ENCODE measurements around the gene KPTN. TPM values are rescaled to one million over a fixed set of nuclear protein-coding genes. Genes with fewer than 3 reads are reported as not detected.

Gene KPTN
- total and polyA plus RNA-seq, 2 of the 8 experiments (the other 6 are each of a cell fraction or from before 2014, with no cell fraction given) = 23.6 to 31.3 TPM

- no peak overlapping the region for H4K5ac ChIP-seq (ENCODE audit: insufficient read length, low read depth, low read length)
- H4K91ac ChIP-seq (replicated peaks; ENCODE audit: insufficient read length, low read length) = no peak overlapping the region
- H3K4me1 ChIP-seq (replicated peaks in 1 of 4; ENCODE audit: control insufficient read depth in 3 of 4, insufficient read depth in 4 of 4, low read length in 3 of 4) = peaks cover 0 to 8% (median 2%) of the 10 kb centered on the region in 4 experiments; a peak in 5 of 7 replicates
- no peak overlapping the region for H2BK15ac ChIP-seq (ENCODE audit: low read length)
- DNase-seq (ENCODE audit: low read depth in 1 of 2, low spot score in 2 of 2) (no peak), FAIRE-seq (no peak)
- H3K27me3 ChIP-seq (replicated peaks in 1 of 4; ENCODE audit: control insufficient read depth in 3 of 4, extremely low read depth in 1 of 4, insufficient read depth in 3 of 4, low read length in 3 of 4) = no peaks in the 10 kb centered on the region
- H2BK20ac ChIP-seq (ENCODE audit: low read length) = no peak overlapping the region
- no peak overlapping the region for H2BK5ac ChIP-seq (ENCODE audit: low read depth, low read length)
- 94% methylated on average over 6 of the region's 6 CpGs; no CpG with 5 or more reads in 1 of the 2 experiments for WGBS, 2 experiments (ENCODE audit: extremely low coverage in 1 of 2, insufficient coverage in 1 of 2, insufficient read length in 1 of 2, insufficient replicate concordance in 2 of 2, low coverage in 1 of 2, low lambda C conversion rate in 2 of 2, missing lambda C conversion rate in 1 of 2)
- H3K9me3 ChIP-seq (ENCODE audit: insufficient read depth in 2 of 2, low read depth in 1 of 2, low read length in 1 of 2) = no peaks in the 10 kb centered on the region
- H3K79me2 ChIP-seq (ENCODE audit: control insufficient read depth in 1 of 2, insufficient read depth in 2 of 2, low read length in 2 of 2) = peaks cover 3 to 44% of the 10 kb centered on the region in 2 experiments; a peak in 2 of 4 replicates
- no peak overlapping the region for H3K4me3 ChIP-seq (ENCODE audit: extremely low read depth in 1 of 4, insufficient read depth in 2 of 4, low read depth in 3 of 4, low read length in 4 of 4)
- H3K9ac ChIP-seq (replicated peaks in 1 of 4; ENCODE audit: extremely low read depth in 1 of 4, low read depth in 3 of 4, low read length in 3 of 4) = no peak overlapping the region
- no peak overlapping the region for H2BK120ac ChIP-seq (replicated peaks; ENCODE audit: low read depth, low read length)
- H3K79me1 ChIP-seq (ENCODE audit: low read depth, low read length) = peaks cover 21% of the 10 kb centered on the region
- no peak overlapping the region for H2AFZ ChIP-seq (ENCODE audit: low read length)
- H3K4ac ChIP-seq (replicated peaks; ENCODE audit: insufficient read length, low read depth, low read length) = no peak overlapping the region
- no peak overlapping the region for H3K27ac ChIP-seq (ENCODE audit: low read depth, low read length)
- no peaks in the 10 kb centered on the region for H3K23me2 ChIP-seq (ENCODE audit: low read depth, low read length)
- H4K20me1 ChIP-seq (replicated peaks in 1 of 2; ENCODE audit: control insufficient read depth in 1 of 2, insufficient read depth in 2 of 2, low read length in 2 of 2) = peaks cover under 1 to 6% of the 10 kb centered on the region in 2 experiments
- H2AK5ac ChIP-seq (ENCODE audit: low read depth, low read length) = no peak overlapping the region
- no peak overlapping the region for H3K18ac ChIP-seq (ENCODE audit: extremely low read depth, low read length)
- H3K14ac ChIP-seq (ENCODE audit: insufficient read length) = no peak overlapping the region
- ChIA-PET POLR2A (ENCODE audit: partially characterized antibody) (interaction anchor here (5.0 kb wide), 1 partner anchor 21 kb away, joined by 17 read pairs; the partner anchor contains the start of gene KPTN), CTCF (ENCODE audit: partially characterized antibody) (interaction anchor here (0.6 kb wide), 1 partner anchor 22 kb away, joined by 3 read pairs; the partner anchor contains the start of gene KPTN)
- no peak overlapping the region for H3K4me2 ChIP-seq (ENCODE audit: insufficient read depth in 1 of 2, low read depth in 2 of 2, low read length in 2 of 2)
- H4K8ac ChIP-seq (ENCODE audit: extremely low read depth, insufficient read depth, low read length) = no peak overlapping the region
- no peaks in the 10 kb centered on the region for H3K36me3 ChIP-seq (ENCODE audit: control insufficient read depth in 2 of 4, insufficient read depth in 4 of 4, low read length in 3 of 4)
- no peak overlapping the region for H3K56ac ChIP-seq (replicated peaks; ENCODE audit: insufficient read length, low read depth, low read length)
- H3K23ac ChIP-seq (ENCODE audit: insufficient read length) = no peak overlapping the region
- no peak overlapping the region for H2BK12ac ChIP-seq (ENCODE audit: low read depth, low read length)
- no peak for TF ChIP-seq CHD1 (IDR thresholded peaks at IDR 0.05; ENCODE audit: low read depth, low read length)
- no peak for TF ChIP-seq GTF2F1 (IDR thresholded peaks at IDR 0.05; ENCODE audit: borderline replicate concordance, low read depth, low read length)
- no peak for TF ChIP-seq CBX5 (IDR thresholded peaks at IDR 0.05; ENCODE audit: low read depth, low read length)
- no peak for TF ChIP-seq SP4 (IDR thresholded peaks at IDR 0.05; ENCODE audit: low read length)
- no peak for TF ChIP-seq JUND (IDR thresholded peaks at IDR 0.05; ENCODE audit: low read length)
- no peak for TF ChIP-seq ZNF274 (IDR thresholded peaks at IDR 0.05; ENCODE audit: borderline replicate concordance, extremely low read depth, low read length)
- no peak for TF ChIP-seq MAFK (IDR thresholded peaks at IDR 0.05; ENCODE audit: low read depth, low read length)
- no peak for TF ChIP-seq TAF7 (optimal IDR thresholded peaks at IDR 0.05; ENCODE audit: borderline replicate concordance, low read depth, low read length)
- no peak for TF ChIP-seq POU5F1 (IDR thresholded peaks at IDR 0.05; ENCODE audit: low read depth, low read length)
- TF ChIP-seq TEAD4 (IDR thresholded peaks at IDR 0.05; ENCODE audit: low read depth, low read length) = no peak
- TF ChIP-seq POLR2AphosphoS5 (IDR thresholded peaks at IDR 0.05; ENCODE audit: low read depth, low read length) = no peak
- no peak for TF ChIP-seq SIN3A (conservative IDR thresholded peaks at IDR 0.05 in 1 of 2, IDR thresholded peaks at IDR 0.05 in 1 of 2; ENCODE audit: low read depth in 1 of 2, low read length in 2 of 2)
- no peak for TF ChIP-seq RAD21 (IDR thresholded peaks at IDR 0.05 in 1 of 2, conservative IDR thresholded peaks at IDR 0.05 in 1 of 2; ENCODE audit: low read depth in 2 of 2, low read length in 2 of 2)
- no peak for TF ChIP-seq EGR1 (IDR thresholded peaks at IDR 0.05; ENCODE audit: borderline replicate concordance, low read depth, low read length)
Measured at GRCh38 chr19:47505506-47505905, 21.5 kb upstream of the KPTN start.

Measured in H1 (cell line).